ENCODE measurements around the gene UPK1A. TPM values are rescaled to one million over a fixed set of nuclear protein-coding genes. Genes with fewer than 3 reads are reported as not detected.
"Not testable (repeated sequence)": the region's sequence is repeated elsewhere in the genome, so short reads cannot be mapped to it uniquely, and the experiment has no call there.

The UPK1A gene
- total RNA-seq, 1 experiment from 2014 or later, result not detected

DNA sequence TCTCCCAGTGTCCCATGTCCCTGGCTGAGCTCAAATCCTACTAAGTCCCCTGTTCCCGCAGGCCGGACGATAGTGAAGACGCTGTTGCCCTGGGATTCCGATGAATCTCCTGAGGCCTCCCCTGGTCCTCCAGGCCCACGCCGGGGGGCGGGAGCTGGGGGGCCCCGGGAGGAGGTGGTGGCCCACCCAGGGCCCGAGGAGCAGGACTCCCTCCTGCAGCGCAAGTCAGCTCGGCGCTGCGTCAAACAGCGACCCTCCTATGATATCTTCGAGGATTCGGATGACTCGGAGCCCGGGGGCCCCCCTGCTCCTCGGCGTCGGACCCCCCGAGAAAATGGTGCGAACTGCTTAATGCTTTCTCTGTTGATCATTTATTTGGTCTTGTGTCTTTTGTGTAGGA lies 57.4 kb downstream of the UPK1A start:
- H3K27ac ChIP-seq (ENCODE audit: low read depth, low read length, poor library complexity, severe bottlenecking), result no peak overlapping the region
- no peak overlapping the region for H3K4me3 ChIP-seq (ENCODE audit: low read depth, low read length, poor library complexity, severe bottlenecking)
- intact Hi-C loops (cut with micrococcal nuclease; ENCODE audit: unreplicated experiment), result no loop called here
- TF ChIP-seq, protein P1, sequence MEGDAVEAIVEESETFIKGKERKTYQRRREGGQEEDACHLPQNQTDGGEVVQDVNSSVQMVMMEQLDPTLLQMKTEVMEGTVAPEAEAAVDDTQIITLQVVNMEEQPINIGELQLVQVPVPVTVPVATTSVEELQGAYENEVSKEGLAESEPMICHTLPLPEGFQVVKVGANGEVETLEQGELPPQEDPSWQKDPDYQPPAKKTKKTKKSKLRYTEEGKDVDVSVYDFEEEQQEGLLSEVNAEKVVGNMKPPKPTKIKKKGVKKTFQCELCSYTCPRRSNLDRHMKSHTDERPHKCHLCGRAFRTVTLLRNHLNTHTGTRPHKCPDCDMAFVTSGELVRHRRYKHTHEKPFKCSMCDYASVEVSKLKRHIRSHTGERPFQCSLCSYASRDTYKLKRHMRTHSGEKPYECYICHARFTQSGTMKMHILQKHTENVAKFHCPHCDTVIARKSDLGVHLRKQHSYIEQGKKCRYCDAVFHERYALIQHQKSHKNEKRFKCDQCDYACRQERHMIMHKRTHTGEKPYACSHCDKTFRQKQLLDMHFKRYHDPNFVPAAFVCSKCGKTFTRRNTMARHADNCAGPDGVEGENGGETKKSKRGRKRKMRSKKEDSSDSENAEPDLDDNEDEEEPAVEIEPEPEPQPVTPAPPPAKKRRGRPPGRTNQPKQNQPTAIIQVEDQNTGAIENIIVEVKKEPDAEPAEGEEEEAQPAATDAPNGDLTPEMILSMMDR (conservative IDR thresholded peaks at IDR 0.05; ENCODE audit: low read depth, low read length), result no peak
- no peak for TF ChIP-seq EZH2 (IDR thresholded peaks at IDR 0.05; ENCODE audit: borderline replicate concordance, low read depth, low read length, poor library complexity, severe bottlenecking)
- POLR2A ChIA-PET (ENCODE audit: low non-redundant PET), result no interaction called here
- peaks cover 80% of the 10 kb centered on the region for H3K36me3 ChIP-seq (ENCODE audit: insufficient read depth, low read length, poor library complexity, severe bottlenecking)
- peaks cover 2% of the 10 kb centered on the region for H3K4me1 ChIP-seq (ENCODE audit: insufficient read depth, low read length, poor library complexity, severe bottlenecking)
- H3K9me3 ChIP-seq (ENCODE audit: low read depth, low read length, poor library complexity, severe bottlenecking), result no peaks in the 10 kb centered on the region
- no TSS peak for BruUV-seq (replicated peaks)
- CTCF ChIA-PET, result interaction anchor here (0.6 kb wide), 1 partner anchor 90 kb away, joined by 3 read pairs; no protein-coding TSS in a partner anchor
- H3K27me3 ChIP-seq (replicated peaks; ENCODE audit: insufficient read depth, low read depth, low read length, poor library complexity), result no peaks in the 10 kb centered on the region
- DNase-seq (ENCODE audit: low spot score), result no peak

GRCh38 chr19:35724132-35724531 lies 57.8 kb downstream of the UPK1A start:
- H3K27ac ChIP-seq (ENCODE audit: low read depth, low read length, poor library complexity, severe bottlenecking); CTCF ChIA-PET; BruUV-seq (replicated peaks); H3K4me1 ChIP-seq (ENCODE audit: insufficient read depth, low read length, poor library complexity, severe bottlenecking); intact Hi-C loops (cut with micrococcal nuclease; ENCODE audit: unreplicated experiment); H3K9me3 ChIP-seq (ENCODE audit: low read depth, low read length, poor library complexity, severe bottlenecking); H3K27me3 ChIP-seq (replicated peaks; ENCODE audit: insufficient read depth, low read depth, low read length, poor library complexity); DNase-seq (ENCODE audit: low spot score); H3K4me3 ChIP-seq (ENCODE audit: low read depth, low read length, poor library complexity, severe bottlenecking); POLR2A ChIA-PET (ENCODE audit: low non-redundant PET): not testable (repeated sequence)
- peaks cover 84% of the 10 kb centered on the region for H3K36me3 ChIP-seq (ENCODE audit: insufficient read depth, low read length, poor library complexity, severe bottlenecking)

DNA sequence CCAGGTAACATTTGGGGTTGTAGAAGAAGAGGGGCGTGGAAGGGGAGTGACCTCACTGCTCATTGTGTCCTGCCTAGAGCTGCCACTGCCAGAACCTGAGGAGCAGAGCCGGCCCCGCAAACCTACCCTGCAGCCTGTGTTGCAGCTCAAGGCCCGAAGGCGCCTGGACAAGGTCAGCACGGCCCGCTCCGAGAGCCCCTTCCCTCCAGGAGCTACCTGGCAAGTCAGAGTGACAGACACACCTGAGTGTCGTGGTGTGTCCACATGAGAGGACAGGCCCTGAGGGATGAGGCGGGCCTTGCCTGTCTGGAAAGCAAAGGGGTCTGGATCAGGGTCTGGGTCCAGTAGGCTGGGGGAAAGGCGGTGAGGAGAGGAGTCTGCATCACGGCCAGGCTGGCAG lies 58.2 kb downstream of the UPK1A start:
- POLR2A ChIA-PET (ENCODE audit: low non-redundant PET), result no interaction called here
- Histone ChIP-seq H3K27ac (ENCODE audit: low read depth, low read length, poor library complexity, severe bottlenecking) (no peak overlapping the region), H3K36me3 (ENCODE audit: insufficient read depth, low read length, poor library complexity, severe bottlenecking) (peaks cover 89% of the 10 kb centered on the region), H3K4me3 (ENCODE audit: low read depth, low read length, poor library complexity, severe bottlenecking) (no peak overlapping the region), H3K9me3 (ENCODE audit: low read depth, low read length, poor library complexity, severe bottlenecking) (no peaks in the 10 kb centered on the region), H3K4me1 (ENCODE audit: insufficient read depth, low read length, poor library complexity, severe bottlenecking) (no peaks in the 10 kb centered on the region), H3K27me3 (replicated peaks; ENCODE audit: insufficient read depth, low read depth, low read length, poor library complexity) (no peaks in the 10 kb centered on the region)
- CTCF ChIA-PET, result no interaction called here
- intact Hi-C loops (cut with micrococcal nuclease; ENCODE audit: unreplicated experiment), result no loop called here
- no peak for DNase-seq (ENCODE audit: low spot score)
- BruUV-seq (replicated peaks), result no TSS peak
- TF ChIP-seq, protein P1 (conservative IDR thresholded peaks at IDR 0.05; ENCODE audit: low read depth, low read length), result no peak
- no peak for TF ChIP-seq EZH2 (IDR thresholded peaks at IDR 0.05; ENCODE audit: borderline replicate concordance, low read depth, low read length, poor library complexity, severe bottlenecking)

GRCh38 chr19:35725216-35725861 lies 59.0 kb downstream of the UPK1A start:
- Histone ChIP-seq H3K4me3 (ENCODE audit: low read depth, low read length, poor library complexity, severe bottlenecking) (no peak overlapping the region), H3K27me3 (replicated peaks; ENCODE audit: insufficient read depth, low read depth, low read length, poor library complexity) (no peaks in the 10 kb centered on the region), H3K9me3 (ENCODE audit: low read depth, low read length, poor library complexity, severe bottlenecking) (no peaks in the 10 kb centered on the region), H3K4me1 (ENCODE audit: insufficient read depth, low read length, poor library complexity, severe bottlenecking) (no peaks in the 10 kb centered on the region), H3K27ac (ENCODE audit: low read depth, low read length, poor library complexity, severe bottlenecking) (no peak overlapping the region), H3K36me3 (ENCODE audit: insufficient read depth, low read length, poor library complexity, severe bottlenecking) (peaks cover 90% of the 10 kb centered on the region)
- intact Hi-C loops (cut with micrococcal nuclease; ENCODE audit: unreplicated experiment), result no loop called here
- BruUV-seq (replicated peaks), result no TSS peak
- no peak for DNase-seq (ENCODE audit: low spot score)
- POLR2A ChIA-PET (ENCODE audit: low non-redundant PET), result no interaction called here
- CTCF ChIA-PET, result no interaction called here
- TF ChIP-seq, protein P1 (conservative IDR thresholded peaks at IDR 0.05; ENCODE audit: low read depth, low read length), result no peak
